ENCODE data around the gene ELOVL6.

DNA sequence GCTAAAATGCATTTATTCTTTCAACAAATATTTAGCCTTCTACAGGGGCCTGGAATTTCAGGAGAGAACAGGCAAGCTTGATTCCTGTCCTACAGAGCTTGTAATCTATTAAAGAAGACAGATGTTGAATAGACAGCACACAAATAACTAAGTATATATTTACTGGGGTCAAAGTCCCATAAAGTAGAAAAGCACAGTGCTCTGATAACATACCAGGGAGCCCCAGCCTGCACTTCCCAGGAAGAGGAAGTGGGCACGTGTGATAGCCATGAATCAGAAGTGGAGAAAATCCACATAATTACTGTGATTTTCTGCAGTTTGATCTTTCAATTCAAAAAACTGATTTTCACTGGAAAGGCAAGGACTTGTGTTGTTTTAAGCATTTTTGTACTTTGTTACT, 156.7 kb downstream of the ELOVL6 start:
- TF ChIP-seq EP300 (IDR thresholded peaks at IDR 0.05): no peak
- TF ChIP-seq POLR2A (IDR thresholded peaks at IDR 0.05): no peak
- TF ChIP-seq, protein P1, sequence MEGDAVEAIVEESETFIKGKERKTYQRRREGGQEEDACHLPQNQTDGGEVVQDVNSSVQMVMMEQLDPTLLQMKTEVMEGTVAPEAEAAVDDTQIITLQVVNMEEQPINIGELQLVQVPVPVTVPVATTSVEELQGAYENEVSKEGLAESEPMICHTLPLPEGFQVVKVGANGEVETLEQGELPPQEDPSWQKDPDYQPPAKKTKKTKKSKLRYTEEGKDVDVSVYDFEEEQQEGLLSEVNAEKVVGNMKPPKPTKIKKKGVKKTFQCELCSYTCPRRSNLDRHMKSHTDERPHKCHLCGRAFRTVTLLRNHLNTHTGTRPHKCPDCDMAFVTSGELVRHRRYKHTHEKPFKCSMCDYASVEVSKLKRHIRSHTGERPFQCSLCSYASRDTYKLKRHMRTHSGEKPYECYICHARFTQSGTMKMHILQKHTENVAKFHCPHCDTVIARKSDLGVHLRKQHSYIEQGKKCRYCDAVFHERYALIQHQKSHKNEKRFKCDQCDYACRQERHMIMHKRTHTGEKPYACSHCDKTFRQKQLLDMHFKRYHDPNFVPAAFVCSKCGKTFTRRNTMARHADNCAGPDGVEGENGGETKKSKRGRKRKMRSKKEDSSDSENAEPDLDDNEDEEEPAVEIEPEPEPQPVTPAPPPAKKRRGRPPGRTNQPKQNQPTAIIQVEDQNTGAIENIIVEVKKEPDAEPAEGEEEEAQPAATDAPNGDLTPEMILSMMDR (IDR thresholded peaks at IDR 0.05): no peak
